ENCODE measurements around the gene DIAPH3. TPM values are rescaled to one million over a fixed set of nuclear protein-coding genes. Genes with fewer than 3 reads are reported as not detected.

Gene DIAPH3
- polyA plus RNA-seq, 2 donors: 1.3 to 2.2 TPM

GRCh38 chr13:59721926-59722910, 441.5 kb downstream of the DIAPH3 start:
- H3K9me3 ChIP-seq (ENCODE audit: control insufficient read depth in 2 of 2, insufficient read depth in 1 of 2, low read depth in 1 of 2, low read length in 1 of 2): no peaks in the 10 kb centered on the region
- no peak overlapping the region for H3K4me3 ChIP-seq (ENCODE audit: low read depth in 1 of 2, low read length in 2 of 2)
- H3K27ac ChIP-seq (ENCODE audit: low read depth in 2 of 2, low read length in 1 of 2): no peak overlapping the region
- H3K4me1 ChIP-seq (ENCODE audit: control insufficient read depth in 2 of 2, insufficient read depth in 2 of 2, low read length in 1 of 2): no peaks in the 10 kb centered on the region
- WGBS, 2 donors: 83 to 92% methylated on average over 6 of the region's 6 CpGs
- no peaks in the 10 kb centered on the region for H3K36me3 ChIP-seq (ENCODE audit: control insufficient read depth in 2 of 2, insufficient read depth in 2 of 2, low read length in 1 of 2)
- no peaks in the 10 kb centered on the region for H3K27me3 ChIP-seq (ENCODE audit: control insufficient read depth in 1 of 2, insufficient read depth in 2 of 2, low read length in 2 of 2)

GRCh38 chr13:59715611-59716010, 448.1 kb downstream of the DIAPH3 start:
- WGBS, 2 donors: 82 to 89% methylated on average over 1 of the region's 1 CpG
- H3K4me1 ChIP-seq (ENCODE audit: control insufficient read depth in 2 of 2, insufficient read depth in 2 of 2, low read length in 1 of 2): no peaks in the 10 kb centered on the region
- no peaks in the 10 kb centered on the region for H3K9me3 ChIP-seq (ENCODE audit: control insufficient read depth in 2 of 2, insufficient read depth in 1 of 2, low read depth in 1 of 2, low read length in 1 of 2)
- no peak overlapping the region for H3K27ac ChIP-seq (ENCODE audit: low read depth in 2 of 2, low read length in 1 of 2)
- no peaks in the 10 kb centered on the region for H3K36me3 ChIP-seq (ENCODE audit: control insufficient read depth in 2 of 2, insufficient read depth in 2 of 2, low read length in 1 of 2)
- H3K27me3 ChIP-seq (ENCODE audit: control insufficient read depth in 1 of 2, insufficient read depth in 2 of 2, low read length in 2 of 2): no peaks in the 10 kb centered on the region
- H3K4me3 ChIP-seq (ENCODE audit: low read depth in 1 of 2, low read length in 2 of 2): no peak overlapping the region

GRCh38 chr13:59710996-59711701, 452.6 kb downstream of the DIAPH3 start:
- H3K9me3 ChIP-seq (ENCODE audit: control insufficient read depth in 2 of 2, insufficient read depth in 1 of 2, low read depth in 1 of 2, low read length in 1 of 2): no peaks in the 10 kb centered on the region
- 70 to 79% methylated on average over 4 of the region's 4 CpGs for WGBS, 2 donors
- no peaks in the 10 kb centered on the region for H3K27me3 ChIP-seq (ENCODE audit: control insufficient read depth in 1 of 2, insufficient read depth in 2 of 2, low read length in 2 of 2)
- H3K4me3 ChIP-seq (ENCODE audit: low read depth in 1 of 2, low read length in 2 of 2): no peak overlapping the region
- H3K4me1 ChIP-seq (ENCODE audit: control insufficient read depth in 2 of 2, insufficient read depth in 2 of 2, low read length in 1 of 2): no peaks in the 10 kb centered on the region
- no peaks in the 10 kb centered on the region for H3K36me3 ChIP-seq (ENCODE audit: control insufficient read depth in 2 of 2, insufficient read depth in 2 of 2, low read length in 1 of 2)
- no peak overlapping the region for H3K27ac ChIP-seq (ENCODE audit: low read depth in 2 of 2, low read length in 1 of 2)

GRCh38 chr13:59710416-59710815, 453.3 kb downstream of the DIAPH3 start:
- Histone ChIP-seq H3K9me3 (ENCODE audit: control insufficient read depth in 2 of 2, insufficient read depth in 1 of 2, low read depth in 1 of 2, low read length in 1 of 2) (no peaks in the 10 kb centered on the region), H3K4me1 (ENCODE audit: control insufficient read depth in 2 of 2, insufficient read depth in 2 of 2, low read length in 1 of 2) (no peaks in the 10 kb centered on the region), H3K4me3 (ENCODE audit: low read depth in 1 of 2, low read length in 2 of 2) (no peak overlapping the region), H3K27ac (ENCODE audit: low read depth in 2 of 2, low read length in 1 of 2) (no peak overlapping the region), H3K27me3 (ENCODE audit: control insufficient read depth in 1 of 2, insufficient read depth in 2 of 2, low read length in 2 of 2) (no peaks in the 10 kb centered on the region), H3K36me3 (ENCODE audit: control insufficient read depth in 2 of 2, insufficient read depth in 2 of 2, low read length in 1 of 2) (no peaks in the 10 kb centered on the region)
- 72 to 74% methylated on average over 1 of the region's 1 CpG for WGBS, 2 donors

GRCh38 chr13:59706101-59706976, 457.4 kb downstream of the DIAPH3 start:
- no peaks in the 10 kb centered on the region for H3K4me1 ChIP-seq (ENCODE audit: control insufficient read depth in 2 of 2, insufficient read depth in 2 of 2, low read length in 1 of 2)
- no peaks in the 10 kb centered on the region for H3K27me3 ChIP-seq (ENCODE audit: control insufficient read depth in 1 of 2, insufficient read depth in 2 of 2, low read length in 2 of 2)
- H3K9me3 ChIP-seq (ENCODE audit: control insufficient read depth in 2 of 2, insufficient read depth in 1 of 2, low read depth in 1 of 2, low read length in 1 of 2): no peaks in the 10 kb centered on the region
- H3K4me3 ChIP-seq (ENCODE audit: low read depth in 1 of 2, low read length in 2 of 2): no peak overlapping the region
- WGBS, 2 donors: 86 to 94% methylated on average over 8 of the region's 8 CpGs
- H3K36me3 ChIP-seq (ENCODE audit: control insufficient read depth in 2 of 2, insufficient read depth in 2 of 2, low read length in 1 of 2): no peaks in the 10 kb centered on the region
- H3K27ac ChIP-seq (ENCODE audit: low read depth in 2 of 2, low read length in 1 of 2): no peak overlapping the region

- H3K4me1 ChIP-seq (ENCODE audit: control insufficient read depth in 2 of 2, insufficient read depth in 2 of 2, low read length in 1 of 2): no peaks in the 10 kb centered on the region
- 94 to 95% methylated on average over 3 of the region's 3 CpGs for WGBS, 2 donors
- H3K4me3 ChIP-seq (ENCODE audit: low read depth in 1 of 2, low read length in 2 of 2): no peak overlapping the region
- no peaks in the 10 kb centered on the region for H3K9me3 ChIP-seq (ENCODE audit: control insufficient read depth in 2 of 2, insufficient read depth in 1 of 2, low read depth in 1 of 2, low read length in 1 of 2)
- no peaks in the 10 kb centered on the region for H3K36me3 ChIP-seq (ENCODE audit: control insufficient read depth in 2 of 2, insufficient read depth in 2 of 2, low read length in 1 of 2)
- H3K27ac ChIP-seq (ENCODE audit: low read depth in 2 of 2, low read length in 1 of 2): no peak overlapping the region
- no peaks in the 10 kb centered on the region for H3K27me3 ChIP-seq (ENCODE audit: control insufficient read depth in 1 of 2, insufficient read depth in 2 of 2, low read length in 2 of 2)
These were observed 461.5 kb downstream of the DIAPH3 start for GRCh38 chr13:59702269-59702668.

GRCh38 chr13:59701261-59701660, 462.5 kb downstream of the DIAPH3 start:
- H3K36me3 ChIP-seq (ENCODE audit: control insufficient read depth in 2 of 2, insufficient read depth in 2 of 2, low read length in 1 of 2): no peaks in the 10 kb centered on the region
- no peaks in the 10 kb centered on the region for H3K27me3 ChIP-seq (ENCODE audit: control insufficient read depth in 1 of 2, insufficient read depth in 2 of 2, low read length in 2 of 2)
- no peaks in the 10 kb centered on the region for H3K4me1 ChIP-seq (ENCODE audit: control insufficient read depth in 2 of 2, insufficient read depth in 2 of 2, low read length in 1 of 2)
- H3K27ac ChIP-seq (ENCODE audit: low read depth in 2 of 2, low read length in 1 of 2): no peak overlapping the region
- H3K9me3 ChIP-seq (ENCODE audit: control insufficient read depth in 2 of 2, insufficient read depth in 1 of 2, low read depth in 1 of 2, low read length in 1 of 2): no peaks in the 10 kb centered on the region
- WGBS, 2 donors: 78 to 94% methylated on average over 2 of the region's 2 CpGs
- no peak overlapping the region for H3K4me3 ChIP-seq (ENCODE audit: low read depth in 1 of 2, low read length in 2 of 2)

GRCh38 chr13:59700281-59700680, 463.4 kb downstream of the DIAPH3 start:
- WGBS, 2 donors: 94 to 98% methylated on average over 2 of the region's 2 CpGs
- no peaks in the 10 kb centered on the region for H3K36me3 ChIP-seq (ENCODE audit: control insufficient read depth in 2 of 2, insufficient read depth in 2 of 2, low read length in 1 of 2)
- H3K4me1 ChIP-seq (ENCODE audit: control insufficient read depth in 2 of 2, insufficient read depth in 2 of 2, low read length in 1 of 2): no peaks in the 10 kb centered on the region
- no peaks in the 10 kb centered on the region for H3K9me3 ChIP-seq (ENCODE audit: control insufficient read depth in 2 of 2, insufficient read depth in 1 of 2, low read depth in 1 of 2, low read length in 1 of 2)
- H3K27me3 ChIP-seq (ENCODE audit: control insufficient read depth in 1 of 2, insufficient read depth in 2 of 2, low read length in 2 of 2): no peaks in the 10 kb centered on the region
- no peak overlapping the region for H3K27ac ChIP-seq (ENCODE audit: low read depth in 2 of 2, low read length in 1 of 2)
- no peak overlapping the region for H3K4me3 ChIP-seq (ENCODE audit: low read depth in 1 of 2, low read length in 2 of 2)

GRCh38 chr13:59696271-59696670, 467.5 kb downstream of the DIAPH3 start:
- 74 to 79% methylated on average over 1 of the region's 1 CpG for WGBS, 2 donors
- Histone ChIP-seq H3K4me1 (ENCODE audit: control insufficient read depth in 2 of 2, insufficient read depth in 2 of 2, low read length in 1 of 2) (no peaks in the 10 kb centered on the region), H3K36me3 (ENCODE audit: control insufficient read depth in 2 of 2, insufficient read depth in 2 of 2, low read length in 1 of 2) (no peaks in the 10 kb centered on the region), H3K27ac (ENCODE audit: low read depth in 2 of 2, low read length in 1 of 2) (no peak overlapping the region), H3K4me3 (ENCODE audit: low read depth in 1 of 2, low read length in 2 of 2) (no peak overlapping the region), H3K9me3 (ENCODE audit: control insufficient read depth in 2 of 2, insufficient read depth in 1 of 2, low read depth in 1 of 2, low read length in 1 of 2) (no peaks in the 10 kb centered on the region), H3K27me3 (ENCODE audit: control insufficient read depth in 1 of 2, insufficient read depth in 2 of 2, low read length in 2 of 2) (no peaks in the 10 kb centered on the region)
